Measurements from ENCODE around the gene SSR1.
"Not testable (repeated sequence)": the region's sequence is repeated elsewhere in the genome, so short reads cannot be mapped to it uniquely, and the experiment has no call there.

Gene SSR1

DNA sequence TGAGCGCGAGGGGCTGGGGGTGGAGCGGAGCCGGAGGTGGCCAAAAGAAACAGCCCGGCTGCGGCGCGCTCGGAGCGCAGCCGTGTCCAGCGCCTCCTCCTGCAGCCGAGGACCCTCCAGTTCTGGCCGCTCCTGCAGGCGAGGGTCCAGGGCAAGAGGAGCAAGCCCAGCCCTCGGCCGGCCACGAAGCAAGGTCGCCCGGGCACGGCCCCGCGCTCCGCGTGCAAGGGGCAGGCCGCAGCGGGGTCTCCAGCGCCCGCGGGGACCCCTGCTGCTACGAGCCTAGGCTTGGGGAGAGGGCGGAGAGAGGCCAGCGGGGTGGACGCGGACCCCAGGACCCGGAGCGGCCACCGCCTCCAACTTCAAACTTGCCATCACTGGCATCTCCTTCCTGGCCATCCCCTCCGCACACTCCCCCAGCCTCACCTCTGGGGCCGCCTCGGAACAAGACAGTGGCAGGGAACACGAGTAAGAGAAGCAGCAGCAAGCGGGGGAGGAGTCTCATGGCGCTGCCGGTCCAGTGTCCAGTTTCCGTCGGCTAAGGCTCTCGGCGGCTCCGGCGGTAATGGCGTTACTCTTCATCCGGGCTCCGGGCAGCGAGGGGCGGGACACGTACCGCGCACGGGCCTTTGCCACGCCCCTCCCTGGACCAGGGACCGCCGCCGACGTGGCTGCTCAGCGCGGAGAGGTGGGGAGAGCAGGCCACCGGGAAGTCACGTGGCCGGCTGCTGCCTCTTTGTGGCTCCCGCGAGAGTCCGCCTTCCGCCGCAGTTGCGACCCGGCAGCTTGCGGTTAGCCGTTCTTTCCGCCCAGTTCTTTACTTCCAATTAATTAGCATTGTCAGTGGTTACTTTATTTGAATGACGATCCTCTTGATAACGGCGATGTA lies at the start of gene SSR1:
SSR1 (minus strand) TSS at position 584 of the 889 bp plus-strand sequence; CDS start at position 505, 79 bp downstream.
- H3K27me3 ChIP-seq (ENCODE audit: insufficient read depth, insufficient read length) = no peaks in the 10 kb centered on the region
- no peaks in the 10 kb centered on the region for H3K9me3 ChIP-seq (ENCODE audit: insufficient read depth, low read length)
- peak within 1 kb of the TSS; percentile 96 for H3K9ac ChIP-seq (ENCODE audit: insufficient read length, low read depth)
- no peaks in the 10 kb centered on the region for H3K4me1 ChIP-seq (ENCODE audit: insufficient read depth, insufficient read length)
- TF ChIP-seq ZNF274 (IDR thresholded peaks at IDR 0.05; ENCODE audit: low read depth, low read length) (no peak), SUZ12 (IDR thresholded peaks at IDR 0.05; ENCODE audit: extremely low read depth, insufficient read depth, insufficient read length) (no peak), YY1 (IDR thresholded peaks at IDR 0.05; ENCODE audit: insufficient read depth, insufficient read length) (peak; percentile 41)
- peak within 1 kb of the TSS; percentile 82 for H3K4me3 ChIP-seq (ENCODE audit: insufficient read length, low read depth)
- H3K36me3 ChIP-seq (ENCODE audit: insufficient read depth, insufficient read length, low read length) = peaks cover 26% of the 10 kb centered on the region
- DNase-seq (ENCODE audit: low read depth, low spot score) = peak; percentile 92

DNA sequence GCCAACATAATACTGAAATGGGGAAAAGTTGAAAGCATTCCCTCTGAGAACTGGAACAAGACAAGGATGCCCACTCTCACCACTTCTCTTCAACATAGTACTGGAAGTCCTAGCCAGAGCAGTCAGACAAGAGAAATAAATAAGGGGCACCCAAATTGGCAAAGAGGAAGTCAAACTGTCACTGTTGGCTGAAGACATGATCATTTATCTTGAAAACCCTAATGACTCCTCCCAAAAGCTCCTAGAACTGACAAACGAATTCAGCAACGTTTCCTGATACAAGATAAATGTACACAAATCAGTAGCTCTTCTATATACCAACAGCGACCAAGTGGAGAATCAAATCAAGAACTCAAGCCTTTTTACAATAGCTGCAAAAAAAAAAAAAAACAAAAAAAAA lies 38.9 kb upstream of the SSR1 start:
- not testable (repeated sequence) for H3K27me3 ChIP-seq (ENCODE audit: insufficient read depth, insufficient read length); DNase-seq (ENCODE audit: low read depth, low spot score); H3K4me1 ChIP-seq (ENCODE audit: insufficient read depth, insufficient read length); H3K9me3 ChIP-seq (ENCODE audit: insufficient read depth, low read length); H3K4me3 ChIP-seq (ENCODE audit: insufficient read length, low read depth); H3K9ac ChIP-seq (ENCODE audit: insufficient read length, low read depth); H3K36me3 ChIP-seq (ENCODE audit: insufficient read depth, insufficient read length, low read length)

DNA sequence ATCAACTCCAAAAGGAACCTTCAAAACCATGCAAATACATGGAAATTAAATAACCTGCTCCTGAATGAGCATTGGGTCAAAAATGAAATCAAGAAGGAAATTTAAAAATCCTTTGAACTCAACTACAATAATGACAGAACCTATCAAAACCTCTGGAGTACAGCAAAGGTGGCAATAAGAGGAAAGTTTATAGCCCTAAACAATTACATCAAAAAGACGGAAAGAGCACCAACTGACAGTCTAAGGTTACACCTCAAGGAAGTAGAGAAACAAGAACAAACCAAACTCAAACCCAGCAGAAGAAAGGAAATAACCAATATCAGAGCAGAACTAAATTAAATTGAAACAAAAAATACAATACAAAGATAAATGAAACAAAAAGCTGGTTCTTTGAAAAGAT lies 37.6 kb upstream of the SSR1 start:
- DNase-seq (ENCODE audit: low read depth, low spot score); H3K36me3 ChIP-seq (ENCODE audit: insufficient read depth, insufficient read length, low read length); H3K9ac ChIP-seq (ENCODE audit: insufficient read length, low read depth); H3K4me1 ChIP-seq (ENCODE audit: insufficient read depth, insufficient read length); H3K27me3 ChIP-seq (ENCODE audit: insufficient read depth, insufficient read length); H3K9me3 ChIP-seq (ENCODE audit: insufficient read depth, low read length); H3K4me3 ChIP-seq (ENCODE audit: insufficient read length, low read depth): not testable (repeated sequence)

DNA sequence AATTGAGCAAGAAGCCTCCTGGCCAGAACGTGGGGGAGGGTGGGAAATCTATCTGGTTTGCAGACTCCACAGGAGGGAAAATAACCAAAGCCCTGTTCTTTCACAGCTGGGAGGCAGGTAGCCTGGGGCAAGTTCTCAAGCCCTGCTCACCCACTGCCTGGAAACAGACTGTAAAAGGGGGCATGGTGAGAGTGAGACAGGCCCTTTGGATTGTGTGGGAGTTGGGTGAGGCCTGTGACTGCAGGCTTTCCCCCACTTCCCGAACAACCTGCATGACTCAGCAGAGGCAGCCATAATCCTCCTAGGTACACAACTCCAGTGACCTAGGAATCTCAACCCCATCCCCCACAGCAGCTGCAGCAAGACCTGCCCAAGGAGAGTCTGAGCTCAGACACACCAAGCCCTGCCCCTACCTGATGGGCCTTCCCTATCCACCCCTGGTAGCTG lies 34.6 kb upstream of the SSR1 start:
- H3K27me3 ChIP-seq (ENCODE audit: insufficient read depth, insufficient read length); H3K9me3 ChIP-seq (ENCODE audit: insufficient read depth, low read length); H3K36me3 ChIP-seq (ENCODE audit: insufficient read depth, insufficient read length, low read length); H3K4me1 ChIP-seq (ENCODE audit: insufficient read depth, insufficient read length); H3K4me3 ChIP-seq (ENCODE audit: insufficient read length, low read depth): not testable (repeated sequence)
- peak; percentile 11 for TF ChIP-seq YY1 (IDR thresholded peaks at IDR 0.05; ENCODE audit: insufficient read depth, insufficient read length)
- DNase-seq (ENCODE audit: low read depth, low spot score) = peak; percentile 60
- peak overlapping the region; percentile 8 for H3K9ac ChIP-seq (ENCODE audit: insufficient read length, low read depth)

DNA sequence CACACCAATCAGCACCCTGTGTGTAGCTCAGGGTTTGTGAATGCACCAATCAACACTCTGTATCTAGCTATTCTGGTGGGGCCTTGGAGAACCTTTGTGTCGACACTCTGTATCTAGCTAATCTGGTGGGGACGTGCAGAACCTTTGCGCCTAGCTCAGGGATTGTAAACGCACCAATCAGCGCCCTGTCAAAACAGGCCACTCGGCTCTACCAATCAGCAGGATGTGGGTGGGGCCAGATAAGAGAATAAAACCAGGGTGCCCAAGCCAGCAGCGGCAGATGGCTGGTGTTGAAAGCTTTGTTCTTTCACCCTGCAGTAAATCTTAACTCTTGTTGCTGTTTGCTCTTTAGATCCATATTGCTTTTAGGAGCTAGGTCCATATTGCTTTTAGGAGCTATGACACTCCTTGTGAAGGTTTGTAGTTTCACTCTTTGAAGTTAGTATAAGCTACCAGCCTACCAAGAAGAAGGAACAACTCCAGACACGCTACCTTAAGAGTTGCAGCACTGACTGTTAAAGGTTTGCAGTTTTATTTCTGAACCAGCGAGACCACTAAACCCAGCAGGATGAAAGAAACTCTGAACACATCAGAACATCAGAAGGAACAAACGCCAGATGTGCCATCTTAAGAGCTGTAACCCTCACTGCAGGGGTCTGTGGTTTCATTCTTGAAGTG lies 31.9 kb upstream of the SSR1 start:
- H3K9me3 ChIP-seq (ENCODE audit: insufficient read depth, low read length) = peaks cover 14% of the 10 kb centered on the region; the same call in 1 of the 2 replicates
- not testable (repeated sequence) for DNase-seq (ENCODE audit: low read depth, low spot score); H3K4me1 ChIP-seq (ENCODE audit: insufficient read depth, insufficient read length); H3K4me3 ChIP-seq (ENCODE audit: insufficient read length, low read depth); H3K36me3 ChIP-seq (ENCODE audit: insufficient read depth, insufficient read length, low read length); H3K9ac ChIP-seq (ENCODE audit: insufficient read length, low read depth); H3K27me3 ChIP-seq (ENCODE audit: insufficient read depth, insufficient read length)

DNA sequence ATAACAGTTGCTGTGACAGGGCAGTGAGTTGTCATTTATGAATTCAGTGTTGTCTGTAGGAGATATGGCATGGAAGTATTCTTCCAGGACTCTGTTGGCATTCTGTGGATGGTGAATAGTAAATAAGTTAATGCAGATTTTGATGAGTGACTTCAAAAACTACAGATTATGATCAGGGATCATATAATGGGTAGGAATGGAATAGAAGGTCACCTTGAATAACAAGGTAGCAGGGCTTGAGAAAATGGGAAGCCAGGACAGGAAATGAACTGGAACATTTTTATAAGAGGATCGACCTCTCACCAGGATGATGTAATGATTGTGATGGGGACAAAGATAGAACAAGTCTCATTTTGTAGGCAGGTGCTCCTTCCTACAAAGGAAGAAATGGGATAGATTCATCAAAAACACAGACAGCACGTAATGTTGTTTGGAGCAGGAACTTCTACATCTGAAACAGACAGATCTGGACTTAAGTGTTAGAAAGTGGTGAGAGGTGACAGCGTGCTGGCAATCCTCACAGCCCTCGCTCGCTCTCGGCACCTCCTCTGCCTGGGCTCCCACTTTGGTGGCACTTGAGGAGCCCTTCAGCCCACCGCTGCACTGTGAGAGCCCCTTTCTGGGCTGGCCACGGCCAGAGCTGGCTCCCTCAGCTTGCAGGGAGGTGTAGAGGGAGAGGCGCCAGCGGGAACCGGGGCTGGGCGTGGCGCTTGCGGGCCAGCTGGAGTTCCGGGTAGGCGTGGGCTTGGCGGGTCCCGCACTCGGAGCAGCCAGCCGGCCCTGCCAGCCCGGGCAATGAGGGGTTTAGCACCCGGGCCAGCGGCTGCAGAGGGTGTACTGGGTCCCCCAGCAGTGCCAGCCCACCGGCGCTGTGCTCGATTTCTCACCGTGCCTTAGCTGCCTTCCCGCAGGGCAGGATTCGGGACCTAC lies 30.8 kb upstream of the SSR1 start:
- Histone ChIP-seq H3K4me1 (ENCODE audit: insufficient read depth, insufficient read length) (peaks cover 4% of the 10 kb centered on the region), H3K27me3 (ENCODE audit: insufficient read depth, insufficient read length) (no peaks in the 10 kb centered on the region), H3K9me3 (ENCODE audit: insufficient read depth, low read length) (peaks cover 14% of the 10 kb centered on the region; the same call in 1 of the 2 replicates), H3K4me3 (ENCODE audit: insufficient read length, low read depth) (no peak overlapping the region), H3K9ac (ENCODE audit: insufficient read length, low read depth) (no peak overlapping the region), H3K36me3 (ENCODE audit: insufficient read depth, insufficient read length, low read length) (no peaks in the 10 kb centered on the region)
- no peak for TF ChIP-seq ZNF274 (IDR thresholded peaks at IDR 0.05; ENCODE audit: low read depth, low read length)
- TF ChIP-seq YY1 (IDR thresholded peaks at IDR 0.05; ENCODE audit: insufficient read depth, insufficient read length) = no peak
- no peak for TF ChIP-seq SUZ12 (IDR thresholded peaks at IDR 0.05; ENCODE audit: extremely low read depth, insufficient read depth, insufficient read length)
- no peak for DNase-seq (ENCODE audit: low read depth, low spot score)

DNA sequence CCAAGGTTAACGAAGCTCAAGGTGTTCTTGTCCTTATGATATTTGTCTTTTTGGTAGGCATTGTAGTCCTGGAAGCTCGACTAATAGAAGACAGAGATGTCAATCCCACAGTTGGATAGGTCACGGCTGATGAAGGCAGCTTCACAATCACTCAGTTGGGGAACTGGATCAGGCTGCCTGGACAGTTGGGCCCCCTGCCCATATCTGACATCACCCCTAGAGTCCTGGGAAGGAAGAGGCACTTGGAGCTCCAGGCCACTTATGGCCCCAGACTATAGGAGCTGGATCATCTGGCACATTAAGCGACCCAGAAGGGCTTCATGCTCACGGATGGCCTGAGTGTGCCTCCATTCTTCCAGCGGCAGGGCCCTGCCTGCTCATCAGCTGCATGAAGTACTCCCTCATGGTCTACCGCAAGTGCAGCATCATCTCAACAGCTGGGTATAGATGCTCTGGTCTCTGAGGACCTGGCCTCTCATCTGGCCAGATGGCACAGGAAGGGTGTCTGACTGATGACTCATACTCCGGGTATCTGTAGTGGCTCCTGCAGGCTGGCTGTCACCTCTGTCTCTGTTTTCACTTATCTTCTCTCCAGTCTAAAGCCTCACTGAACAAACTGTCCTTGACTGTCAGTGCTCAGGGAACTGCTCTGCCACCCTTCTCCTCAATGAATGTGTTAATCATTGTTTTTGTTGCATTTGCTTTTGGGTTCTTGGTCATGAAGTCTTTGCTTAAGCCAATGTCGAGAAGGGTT lies 29.2 kb upstream of the SSR1 start:
- Histone ChIP-seq H3K4me3 (ENCODE audit: insufficient read length, low read depth) (no peak overlapping the region), H3K4me1 (ENCODE audit: insufficient read depth, insufficient read length) (no peaks in the 10 kb centered on the region), H3K9ac (ENCODE audit: insufficient read length, low read depth) (no peak overlapping the region), H3K9me3 (ENCODE audit: insufficient read depth, low read length) (peaks cover 14% of the 10 kb centered on the region; the same call in 1 of the 2 replicates), H3K27me3 (ENCODE audit: insufficient read depth, insufficient read length) (no peaks in the 10 kb centered on the region), H3K36me3 (ENCODE audit: insufficient read depth, insufficient read length, low read length) (no peaks in the 10 kb centered on the region)
- TF ChIP-seq SUZ12 (IDR thresholded peaks at IDR 0.05; ENCODE audit: extremely low read depth, insufficient read depth, insufficient read length) (no peak), YY1 (IDR thresholded peaks at IDR 0.05; ENCODE audit: insufficient read depth, insufficient read length) (no peak), ZNF274 (IDR thresholded peaks at IDR 0.05; ENCODE audit: low read depth, low read length) (no peak)
- no peak for DNase-seq (ENCODE audit: low read depth, low spot score)
